IPS-NIHi11 (cell line): ENCODE results near the gene TBL1X.

ENCODE experiments used
- DNase-seq: peaks from one replicate; pipeline ENCODE4 v3.0.0; 2012; ENCODE audit warnings: mixed read lengths, low spot score

TBL1X gene

GRCh38 chrX:9668537-9668936, 203.7 kb downstream of the TBL1X start:
- DNase-seq, result no peak

- no peak for DNase-seq
Observed at GRCh38 chrX:9670136-9670814, 205.4 kb downstream of the TBL1X start.

GRCh38 chrX:9671998-9672397, 207.1 kb downstream of the TBL1X start:
- DNase-seq, result no peak

- DNase-seq, result no peak
Observed at GRCh38 chrX:9676306-9676705, 211.4 kb downstream of the TBL1X start.

GRCh38 chrX:9676738-9677097, 211.9 kb downstream of the TBL1X start:
- no peak for DNase-seq

- no peak for DNase-seq
Observed at GRCh38 chrX:9677098-9677739, 212.4 kb downstream of the TBL1X start.

- no peak for DNase-seq
Observed at GRCh38 chrX:9678215-9678965, 213.5 kb downstream of the TBL1X start.

- DNase-seq, result no peak
Observed at GRCh38 chrX:9681011-9681410, 216.2 kb downstream of the TBL1X start.

- no peak for DNase-seq
Observed at GRCh38 chrX:9681422-9681821, 216.6 kb downstream of the TBL1X start.

GRCh38 chrX:9682456-9682855, 217.6 kb downstream of the TBL1X start:
- DNase-seq, result peak; percentile 14

- DNase-seq, result no peak
Observed at GRCh38 chrX:9682861-9683260, 218.0 kb downstream of the TBL1X start.

- DNase-seq, result no peak
Observed at GRCh38 chrX:9683350-9683749, 218.5 kb downstream of the TBL1X start.

GRCh38 chrX:9687899-9688298, 223.0 kb downstream of the TBL1X start:
- no peak for DNase-seq

- DNase-seq, result no peak
Observed at GRCh38 chrX:9688833-9689232, 224.0 kb downstream of the TBL1X start.

GRCh38 chrX:9690046-9690445, 225.2 kb downstream of the TBL1X start:
- no peak for DNase-seq

GRCh38 chrX:9693307-9694001, 228.6 kb downstream of the TBL1X start:
- no peak for DNase-seq

GRCh38 chrX:9698576-9698975, 233.7 kb downstream of the TBL1X start:
- no peak for DNase-seq

- DNase-seq, result peak; percentile 29
Observed at GRCh38 chrX:9700555-9700954, 235.7 kb downstream of the TBL1X start.

GRCh38 chrX:9701790-9702189, 236.9 kb downstream of the TBL1X start:
- no peak for DNase-seq

- no peak for DNase-seq
Observed at GRCh38 chrX:9703406-9703805, 238.5 kb downstream of the TBL1X start.

- no peak for DNase-seq
Observed at GRCh38 chrX:9704876-9705465, 240.1 kb downstream of the TBL1X start.

GRCh38 chrX:9706421-9706820, 241.6 kb downstream of the TBL1X start:
- no peak for DNase-seq
